ENCODE data around the gene OPHN1.

Gene OPHN1

GRCh38 chrX:68195561-68195960 is 237.7 kb downstream of the OPHN1 start:
- no peak for TF ChIP-seq CTCF (IDR thresholded peaks at IDR 0.05; ENCODE audit: control extremely low read depth, extremely low read depth, low read depth, missing control alignments)
- no peak for DNase-seq (ENCODE audit: extremely low spot score)
- ChIA-PET CTCF (interaction anchor here (1.3 kb wide), 2 partner anchors 10 to 62 kb away, joined by 3 to 5 read pairs; no protein-coding TSS in a partner anchor), POLR2A (no interaction called here)

GRCh38 chrX:68193786-68194185 is 239.5 kb downstream of the OPHN1 start:
- no peak for TF ChIP-seq CTCF (IDR thresholded peaks at IDR 0.05; ENCODE audit: control extremely low read depth, extremely low read depth, low read depth, missing control alignments)
- CTCF ChIA-PET: interaction anchor here (1.3 kb wide), 1 partner anchor 516 kb away, joined by 3 read pairs; no protein-coding TSS in a partner anchor
- POLR2A ChIA-PET: no interaction called here
- no peak for DNase-seq (ENCODE audit: extremely low spot score)

- CTCF ChIA-PET: interaction anchor here (1.3 kb wide), 1 partner anchor 516 kb away, joined by 3 read pairs; no protein-coding TSS in a partner anchor
- TF ChIP-seq CTCF (IDR thresholded peaks at IDR 0.05; ENCODE audit: control extremely low read depth, extremely low read depth, low read depth, missing control alignments): no peak
These were observed 240.1 kb downstream of the OPHN1 start for GRCh38 chrX:68193234-68193633.

GRCh38 chrX:68190799-68191198 is 242.5 kb downstream of the OPHN1 start:
- no peak for TF ChIP-seq CTCF (IDR thresholded peaks at IDR 0.05; ENCODE audit: control extremely low read depth, extremely low read depth, low read depth, missing control alignments)
- DNase-seq (ENCODE audit: extremely low spot score): no peak
- CTCF ChIA-PET: no interaction called here
- POLR2A ChIA-PET: no interaction called here

More at GRCh38 chrX:68193234-68193633, 240.1 kb downstream of the OPHN1 start:
- no peak for DNase-seq (ENCODE audit: extremely low spot score)
- POLR2A ChIA-PET: no interaction called here

- DNase-seq (ENCODE audit: extremely low spot score): no peak
- ChIA-PET CTCF (no interaction called here), POLR2A (no interaction called here)
- TF ChIP-seq CTCF (IDR thresholded peaks at IDR 0.05; ENCODE audit: control extremely low read depth, extremely low read depth, low read depth, missing control alignments): no peak
These were observed 246.6 kb downstream of the OPHN1 start for GRCh38 chrX:68186552-68187262.

GRCh38 chrX:68185161-68185560 is 248.1 kb downstream of the OPHN1 start:
- ChIA-PET CTCF (interaction anchor here (1.1 to 1.2 kb wide), 2 partner anchors 11 to 21 kb away, joined by 3 to 5 read pairs; no protein-coding TSS in a partner anchor), POLR2A (no interaction called here)
- no peak for DNase-seq (ENCODE audit: extremely low spot score)
- no peak for TF ChIP-seq CTCF (IDR thresholded peaks at IDR 0.05; ENCODE audit: control extremely low read depth, extremely low read depth, low read depth, missing control alignments)

Data from GM10248 (cell line).